ENCODE data around the gene CDC37L1. TPM values are rescaled to one million over a fixed set of nuclear protein-coding genes. Genes with fewer than 3 reads are reported as not detected.

CDC37L1 gene
- total and polyA plus RNA-seq, 9 of the 15 experiments (the other 6 are each of a cell fraction or from before 2014, with no cell fraction given), result 1.5 to 7.9 (median 6.0) TPM

- TF ChIP-seq REST (IDR thresholded peaks at IDR 0.05; ENCODE audit: borderline replicate concordance) (no peak), REST (CRISPR knock-in tag; IDR thresholded peaks at IDR 0.05; ENCODE audit: low read depth) (0 out of 2 replicates have a peak, but pooled peaks have one; percentile 40), ARID1B (IDR thresholded peaks at IDR 0.05) (no peak), VEZF1 (CRISPR knock-in tag; IDR thresholded peaks at IDR 0.05) (peak; percentile 89), UBTF (IDR thresholded peaks at IDR 0.05; ENCODE audit: borderline replicate concordance in 1 of 2, low read depth in 2 of 2, low read length in 2 of 2) (peak in 1 of 2 experiments; percentile 64; a peak in 1 of 4 replicates), PURB (CRISPR knock-in tag; IDR thresholded peaks at IDR 0.05; ENCODE audit: low read depth) (no peak), NELFE (IDR thresholded peaks at IDR 0.05; ENCODE audit: insufficient read depth, insufficient read length) (no peak), MAFF (IDR thresholded peaks at IDR 0.05; ENCODE audit: low read length) (no peak), TSHZ1 (CRISPR knock-in tag; IDR thresholded peaks at IDR 0.05) (no peak), SIN3B (IDR thresholded peaks at IDR 0.05; ENCODE audit: low read depth) (peak; percentile 58; the same call in 1 of the 2 replicates)
These were observed at the start of gene CDC37L1 (continued) for GRCh38 chr9:4679268-4680172.
